Left kidney (tissue), 2 donors: ENCODE data around the gene KCNG2. TPM values are rescaled to one million over a fixed set of nuclear protein-coding genes. Genes with fewer than 3 reads are reported as not detected.

ENCODE experiments used
- DNase-seq: peaks from one replicate; pipeline ENCODE4 v3.0.0-alpha.2; 2013
- polyA plus RNA-seq: library from polyadenylated mRNA; unstranded; fragments of 120-200 nt; gene quantifications from one replicate; pipeline ENCODE4 v1.2.1, GENCODE V29; 2013; ENCODE audit not compliant: insufficient read length

Gene KCNG2
- polyA plus RNA-seq, 1 donor, result 0.13 TPM

GRCh38 chr18:79819064-79819967 is 21.6 kb downstream of the KCNG2 start:
- DNase-seq, result no peak

- DNase-seq, result no peak
Measured at GRCh38 chr18:79819968-79820351, 22.2 kb downstream of the KCNG2 start.

GRCh38 chr18:79823120-79823519 is 25.4 kb downstream of the KCNG2 start:
- no peak for DNase-seq

GRCh38 chr18:79825913-79826312 is 28.2 kb downstream of the KCNG2 start:
- no peak for DNase-seq

- no peak for DNase-seq
Measured at GRCh38 chr18:79826966-79827365, 29.2 kb downstream of the KCNG2 start.

- DNase-seq, result no peak
Measured at GRCh38 chr18:79828258-79828657, 30.5 kb downstream of the KCNG2 start.

- DNase-seq, result no peak
Measured at GRCh38 chr18:79829136-79829854, 31.6 kb downstream of the KCNG2 start.

GRCh38 chr18:79832169-79832568 is 34.4 kb downstream of the KCNG2 start:
- no peak for DNase-seq

- no peak for DNase-seq
Measured at GRCh38 chr18:79834834-79835233, 37.1 kb downstream of the KCNG2 start.

GRCh38 chr18:79841936-79842335 is 44.2 kb downstream of the KCNG2 start:
- DNase-seq, result no peak

GRCh38 chr18:79844999-79845563 is 47.3 kb downstream of the KCNG2 start:
- no peak for DNase-seq

- DNase-seq, result no peak
Measured at GRCh38 chr18:79846936-79847557, 49.3 kb downstream of the KCNG2 start.

GRCh38 chr18:79847606-79848293 is 50.0 kb downstream of the KCNG2 start:
- DNase-seq, result no peak

GRCh38 chr18:79848294-79848578 is 50.5 kb downstream of the KCNG2 start:
- DNase-seq, result no peak

GRCh38 chr18:79848579-79849327 is 51.0 kb downstream of the KCNG2 start:
- no peak for DNase-seq

- no peak for DNase-seq
Measured at GRCh38 chr18:79849328-79850207, 51.8 kb downstream of the KCNG2 start.

- no peak for DNase-seq
Measured at GRCh38 chr18:79850731-79851130, 53.0 kb downstream of the KCNG2 start.

GRCh38 chr18:79851489-79851888 is 53.8 kb downstream of the KCNG2 start:
- no peak for DNase-seq

GRCh38 chr18:79851950-79852349 is 54.2 kb downstream of the KCNG2 start:
- DNase-seq, result no peak

- no peak for DNase-seq
Measured at GRCh38 chr18:79852561-79853302, 55.0 kb downstream of the KCNG2 start.
